ENCODE data around the gene NR1I2.

NR1I2 gene

DNA sequence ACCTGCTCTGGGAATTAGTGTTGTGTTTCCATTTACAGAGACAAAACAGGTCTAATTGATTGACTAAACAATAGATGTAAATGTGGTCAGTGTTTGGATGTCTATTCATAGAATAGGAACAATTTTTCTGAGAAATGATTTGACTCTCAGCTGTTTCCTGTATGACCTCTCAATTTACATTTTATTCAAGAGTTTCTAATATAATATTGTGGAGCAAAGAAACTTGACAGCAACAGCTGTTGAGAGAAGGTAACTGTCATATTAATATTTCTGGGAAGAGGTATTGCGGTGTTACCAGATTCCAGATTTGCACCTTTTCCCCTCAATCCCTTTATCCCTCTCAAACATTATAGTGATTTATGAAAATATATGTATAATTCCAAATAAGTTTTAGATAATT, 3.7 kb upstream of the NR1I2 start:
- no peak overlapping the region for H3K27ac ChIP-seq
- DNase-seq (ENCODE audit: low read depth, low spot score), result no peak

DNA sequence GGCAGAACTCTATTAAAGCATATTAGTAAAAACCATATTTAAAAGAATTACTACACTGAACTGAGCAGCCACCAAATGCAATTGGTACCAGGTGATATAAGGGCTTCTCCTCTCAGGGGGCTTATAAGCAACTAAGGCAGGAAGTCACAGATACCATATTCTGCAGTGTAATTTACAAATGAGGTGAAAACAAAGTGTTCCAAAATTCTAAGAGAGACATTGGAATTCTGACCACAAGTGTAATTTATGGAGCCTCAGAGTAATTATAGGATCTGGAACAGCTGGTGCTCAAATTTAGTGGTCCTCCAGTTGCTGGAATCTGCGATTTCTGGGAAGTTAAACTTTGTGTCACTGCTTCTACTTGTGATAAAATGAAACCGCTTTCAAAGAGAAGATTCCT, 3.1 kb upstream of the NR1I2 start:
- no peak for DNase-seq (ENCODE audit: low read depth, low spot score)
- no peak overlapping the region for H3K27ac ChIP-seq

DNA sequence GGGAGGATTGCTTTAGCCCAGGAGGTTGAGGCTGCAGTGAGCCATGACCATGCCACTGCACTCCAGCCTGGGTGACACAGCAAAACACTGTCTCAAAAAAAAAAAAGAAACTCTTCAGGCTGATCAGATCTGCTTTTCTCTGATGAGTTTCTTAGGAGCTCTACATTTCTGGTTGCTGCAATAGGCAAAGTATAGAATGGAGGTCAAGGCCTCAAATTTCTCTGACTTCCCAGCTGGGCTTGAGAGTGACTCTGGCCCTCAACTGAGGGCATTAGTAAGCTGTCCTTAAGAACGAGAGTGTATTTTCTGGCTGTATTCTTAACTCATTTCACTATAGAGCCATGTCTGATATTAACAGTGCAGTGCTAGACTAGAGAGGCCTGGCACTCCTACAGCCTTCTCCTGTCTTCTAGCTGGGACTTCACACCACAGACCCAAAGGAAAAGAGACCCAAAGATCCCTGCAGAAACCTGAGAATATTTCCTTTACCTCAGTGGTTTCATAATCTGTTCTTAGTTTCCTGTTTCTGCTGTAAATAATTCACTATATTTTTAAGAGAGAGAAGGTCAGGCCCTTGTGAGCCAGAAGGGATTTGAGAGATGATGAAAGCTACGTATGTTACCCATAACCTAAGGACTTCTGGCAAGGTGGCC, 2.0 kb upstream of the NR1I2 start:
- H3K27ac ChIP-seq, result no peak overlapping the region
- DNase-seq (ENCODE audit: low read depth, low spot score), result no peak

DNA sequence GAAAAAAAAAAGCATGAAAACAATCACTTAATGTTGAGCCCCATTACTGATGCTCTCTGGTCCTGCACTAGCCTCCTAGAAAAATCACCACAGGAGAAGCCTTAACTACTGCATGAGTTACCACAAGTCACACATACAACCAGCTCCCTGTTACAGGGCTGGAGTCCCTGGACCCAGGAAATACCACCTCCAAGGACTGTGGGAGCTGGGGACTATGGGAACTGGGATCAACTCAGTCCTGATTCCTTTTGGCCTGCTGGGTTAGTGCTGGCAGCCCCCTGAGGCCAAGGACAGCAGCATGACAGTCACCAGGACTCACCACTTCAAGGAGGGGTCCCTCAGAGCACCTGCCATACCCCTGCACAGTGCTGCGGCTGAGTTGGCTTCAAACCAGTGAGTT, 559 bp downstream of the NR1I2 start:
- no peak for DNase-seq (ENCODE audit: low read depth, low spot score)
- no peak overlapping the region for H3K27ac ChIP-seq

DNA sequence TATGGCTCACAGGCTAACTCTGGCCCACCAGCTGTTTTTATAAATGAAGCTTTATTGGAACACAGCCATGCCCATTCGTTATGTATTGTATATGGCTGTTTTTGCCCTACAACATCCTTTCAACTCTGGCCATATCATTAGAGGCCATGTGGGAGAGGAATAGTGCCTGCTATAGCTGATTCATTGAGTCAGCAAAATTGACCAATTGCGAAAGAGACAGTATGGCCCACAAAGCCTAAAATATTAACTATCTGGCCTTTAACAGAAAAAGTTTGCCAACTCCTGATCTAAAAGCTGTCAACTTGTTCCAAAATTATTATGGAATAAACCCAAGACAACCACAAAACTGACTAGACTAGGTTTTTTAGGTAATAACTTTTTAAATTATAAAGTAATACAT, 1.4 kb downstream of the NR1I2 start:
- no peak for DNase-seq (ENCODE audit: low read depth, low spot score)
- no peak overlapping the region for H3K27ac ChIP-seq

DNA sequence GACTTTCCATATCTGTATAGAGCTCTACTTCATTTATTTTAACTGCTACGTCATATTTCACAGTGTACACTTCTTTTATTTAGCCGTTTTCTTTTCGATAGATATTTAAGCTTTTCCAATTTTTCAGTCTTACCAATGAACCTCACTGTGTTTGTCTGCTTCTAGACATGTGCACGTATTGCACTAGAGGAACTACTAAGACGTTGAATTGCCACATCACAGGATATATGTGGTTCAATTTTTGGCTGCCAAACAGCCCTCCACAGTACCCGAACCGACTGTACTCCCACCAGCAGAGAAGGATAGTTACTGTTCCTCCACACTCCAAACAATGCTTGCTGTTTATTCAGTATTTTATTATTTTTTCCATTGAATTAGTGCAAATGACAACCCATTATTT, 2.0 kb downstream of the NR1I2 start:
- DNase-seq (ENCODE audit: low read depth, low spot score), result no peak
- H3K27ac ChIP-seq, result no peak overlapping the region

DNA sequence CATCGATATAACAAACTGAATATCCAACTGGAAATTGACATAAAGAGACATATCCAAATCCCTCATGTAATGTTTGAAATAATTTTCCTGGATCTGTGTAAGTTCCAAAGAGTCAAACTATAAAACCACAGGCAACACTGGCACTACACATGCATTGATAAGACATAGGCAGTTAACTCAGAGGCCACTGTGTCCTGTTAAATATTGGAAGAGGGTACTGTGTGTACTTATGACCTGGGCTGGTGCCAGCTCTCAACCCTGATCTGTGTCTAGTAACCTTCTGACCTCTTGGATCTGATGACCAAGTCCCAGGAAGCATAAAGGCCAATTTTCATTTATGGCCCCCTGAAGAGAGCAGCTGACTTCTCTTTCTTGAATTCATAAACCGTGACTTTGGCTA, 4.5 kb downstream of the NR1I2 start:
- DNase-seq (ENCODE audit: low read depth, low spot score), result no peak
- no peak overlapping the region for H3K27ac ChIP-seq

DNA sequence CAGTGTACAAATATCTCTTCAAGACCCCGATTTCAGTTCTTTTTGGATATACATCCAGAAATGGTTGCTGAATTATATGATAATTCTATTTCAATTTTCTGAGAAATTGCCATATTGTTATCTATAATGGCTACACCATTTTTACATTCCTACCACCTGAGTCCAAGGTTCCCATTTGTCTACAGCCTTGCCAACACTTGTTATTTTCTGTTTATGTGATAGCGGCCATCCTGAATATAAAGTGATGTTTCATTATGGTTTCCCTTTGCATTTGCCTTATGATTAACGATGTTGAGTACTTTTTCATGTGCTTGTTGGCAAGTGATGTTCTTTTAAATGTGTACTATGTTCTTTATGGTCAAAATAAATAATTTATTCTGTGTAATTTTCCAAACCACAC, 8.5 kb downstream of the NR1I2 start:
- no peak overlapping the region for H3K27ac ChIP-seq
- no peak for DNase-seq (ENCODE audit: low read depth, low spot score)

DNA sequence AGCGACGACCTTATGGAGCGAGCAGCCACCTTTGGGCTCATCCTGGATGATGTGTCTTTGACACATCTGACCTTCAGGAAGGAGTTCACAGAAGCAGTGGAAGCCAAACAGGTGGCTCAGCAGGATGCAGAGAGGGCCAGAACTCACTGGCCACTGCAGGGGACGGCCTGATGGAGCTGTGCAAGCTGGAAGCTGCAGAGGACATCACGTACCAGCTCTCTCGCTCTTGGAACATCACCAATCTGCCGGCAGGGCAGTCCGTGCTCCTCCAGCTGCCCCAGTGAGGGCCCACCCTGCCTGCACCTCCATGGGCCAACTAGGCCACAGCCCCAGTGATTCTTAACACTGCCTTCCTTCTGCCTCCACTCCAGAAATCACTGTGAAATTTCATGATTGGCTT, 10.4 kb downstream of the NR1I2 start:
- DNase-seq (ENCODE audit: low read depth, low spot score), result no peak
- H3K27ac ChIP-seq, result no peak overlapping the region

DNA sequence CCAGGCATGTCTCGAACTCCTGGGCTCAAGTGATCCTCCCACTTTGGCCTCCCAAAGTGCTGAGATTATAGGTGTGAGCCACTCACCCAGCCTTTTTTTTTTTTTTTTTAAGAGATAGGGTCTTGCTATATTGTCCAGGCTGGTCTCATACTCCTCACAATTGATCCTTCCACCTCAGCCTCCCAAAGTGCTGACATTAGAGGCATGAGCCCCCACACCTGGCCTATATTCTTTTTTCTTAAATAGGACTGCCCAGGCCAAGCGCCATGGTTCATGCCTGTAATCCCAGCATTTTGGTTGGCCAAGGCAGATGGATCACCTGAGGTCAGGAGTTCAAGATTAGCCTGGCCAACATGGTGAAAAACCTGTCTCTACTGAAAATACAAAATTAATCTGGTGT, 12.5 kb downstream of the NR1I2 start:
- no peak overlapping the region for H3K27ac ChIP-seq
- DNase-seq (ENCODE audit: low read depth, low spot score), result no peak

DNA sequence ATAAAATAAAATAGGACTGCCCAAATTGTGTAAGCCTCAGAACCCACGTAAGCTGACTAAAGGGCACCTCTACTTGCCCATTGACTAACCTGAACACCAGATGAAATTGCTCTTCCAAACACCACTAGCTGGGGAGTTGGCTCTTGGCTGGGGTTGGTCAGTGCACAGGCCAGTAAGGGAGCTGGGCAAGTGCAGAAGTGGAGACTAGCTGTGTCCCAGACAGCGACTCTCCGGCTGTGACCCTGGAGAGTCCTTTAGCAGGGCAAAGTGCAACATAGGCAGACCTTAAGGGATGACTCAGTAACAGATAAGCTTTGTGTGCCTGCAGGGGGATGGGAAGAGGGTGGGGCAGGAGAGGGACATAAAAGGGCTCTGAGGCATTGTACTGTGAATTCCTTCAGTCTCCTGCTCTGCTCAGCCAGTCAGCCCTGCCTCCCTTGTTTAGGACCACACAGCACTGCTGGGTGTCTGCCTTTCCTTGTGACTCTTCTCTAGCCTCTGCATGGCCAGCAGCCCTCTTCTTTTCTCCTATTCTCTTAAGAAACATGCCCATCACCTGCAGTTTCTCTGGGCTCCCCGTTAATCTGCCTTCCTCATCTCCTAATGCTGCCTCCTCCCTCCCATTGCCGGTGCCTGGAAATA, 13.2 kb downstream of the NR1I2 start:
- no peak for DNase-seq (ENCODE audit: low read depth, low spot score)
- H3K27ac ChIP-seq, result no peak overlapping the region

DNA sequence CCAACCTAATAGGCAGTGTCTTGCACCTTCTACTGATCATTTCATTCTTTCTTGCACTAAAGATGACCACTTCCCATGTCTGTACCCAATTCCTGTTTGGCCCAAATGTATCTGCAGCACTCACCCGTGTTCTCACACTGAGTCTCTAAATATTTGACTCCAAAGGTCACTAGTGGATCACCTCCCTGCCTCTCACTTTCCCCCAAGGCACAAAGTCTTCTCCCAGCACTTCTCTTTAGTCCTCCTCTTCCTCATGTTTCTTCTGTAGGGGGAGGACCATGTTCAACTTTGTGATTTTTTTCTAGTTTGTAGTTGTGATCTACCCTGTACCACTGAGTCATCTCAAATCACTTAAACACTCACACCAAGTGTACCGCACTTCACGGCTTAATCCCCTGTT, 13.9 kb downstream of the NR1I2 start:
- no peak overlapping the region for H3K27ac ChIP-seq
- no peak for DNase-seq (ENCODE audit: low read depth, low spot score)

DNA sequence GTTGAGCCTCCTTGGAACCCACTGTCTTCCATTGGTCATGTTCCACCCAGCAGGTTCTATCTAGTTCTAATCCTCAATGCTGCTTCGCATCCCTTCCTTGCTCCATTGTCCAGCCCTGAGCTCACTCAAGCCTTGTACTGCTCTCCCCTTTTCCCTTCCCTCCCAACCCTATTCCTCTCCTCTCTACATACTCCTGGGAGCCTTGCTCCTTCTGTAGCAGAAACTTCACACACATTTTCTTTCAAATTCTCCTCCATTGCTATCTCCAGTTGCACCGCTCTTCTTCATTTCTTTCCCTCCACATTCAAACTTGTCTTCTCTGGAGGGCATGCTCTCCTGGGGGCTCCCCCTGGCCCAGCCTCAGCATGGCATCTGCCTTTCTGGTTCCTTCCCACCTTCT, 14.5 kb downstream of the NR1I2 start:
- DNase-seq (ENCODE audit: low read depth, low spot score), result no peak
- no peak overlapping the region for H3K27ac ChIP-seq

DNA sequence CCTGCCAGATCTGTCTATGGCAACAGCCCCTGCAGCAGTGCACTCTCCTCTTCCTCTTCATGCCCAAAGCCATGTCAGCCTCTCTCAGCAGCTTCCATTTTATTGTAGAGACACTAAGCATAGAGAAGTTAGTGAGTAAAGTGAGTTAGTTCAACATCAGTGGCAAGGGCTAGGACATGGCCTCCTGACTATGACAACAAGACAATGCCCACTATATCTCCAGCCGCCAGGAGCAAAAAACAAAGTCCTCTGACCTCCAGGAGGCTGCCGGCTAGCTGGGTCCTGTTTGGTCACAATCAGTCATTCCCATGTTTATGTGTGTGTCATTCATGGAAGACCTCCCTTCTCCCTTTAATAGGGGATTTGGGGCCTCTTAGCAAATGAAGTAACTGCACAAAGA, 14.9 kb downstream of the NR1I2 start:
- no peak overlapping the region for H3K27ac ChIP-seq
- no peak for DNase-seq (ENCODE audit: low read depth, low spot score)

DNA sequence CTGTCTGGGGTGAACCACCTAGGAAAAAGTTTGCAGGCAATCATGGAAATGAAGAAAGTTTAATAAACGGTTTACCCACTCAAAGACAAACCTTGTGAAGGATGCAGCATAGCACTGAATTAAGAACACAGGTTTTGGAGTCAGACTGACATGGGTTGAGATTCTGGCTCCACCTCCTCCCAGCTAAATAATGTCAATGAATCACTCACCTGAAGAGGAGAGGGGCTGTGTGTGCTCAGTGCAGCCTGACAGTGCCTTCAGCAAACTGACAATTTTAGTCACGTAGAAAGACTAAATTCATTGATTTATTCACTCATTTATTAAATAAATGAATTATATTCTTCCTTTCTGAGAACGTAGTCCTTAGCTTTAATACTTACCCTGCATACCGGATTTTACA, 18.9 kb downstream of the NR1I2 start:
- DNase-seq (ENCODE audit: low read depth, low spot score), result no peak
- no peak overlapping the region for H3K27ac ChIP-seq

DNA sequence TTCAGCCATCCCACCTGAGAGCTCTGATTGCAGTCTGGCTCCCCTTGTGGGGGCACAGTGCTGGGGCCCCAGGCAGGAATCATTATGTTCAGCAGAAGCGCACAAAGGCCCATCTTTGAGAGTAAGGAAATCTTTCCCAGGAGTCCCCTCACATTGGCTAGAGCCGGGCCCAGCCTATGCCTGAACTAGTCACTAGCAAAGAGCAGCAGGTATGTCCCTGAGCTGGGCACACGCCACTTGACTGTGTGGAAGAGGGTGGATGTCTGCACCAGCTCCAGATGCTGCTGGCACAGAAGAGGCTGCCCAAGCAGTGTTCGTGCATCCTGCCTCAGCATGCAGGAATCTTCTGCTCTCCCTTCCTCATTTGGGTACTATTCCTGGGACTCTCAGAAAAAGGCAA, 26.3 kb downstream of the NR1I2 start:
- H3K27ac ChIP-seq, result no peak overlapping the region
- no peak for DNase-seq (ENCODE audit: low read depth, low spot score)

DNA sequence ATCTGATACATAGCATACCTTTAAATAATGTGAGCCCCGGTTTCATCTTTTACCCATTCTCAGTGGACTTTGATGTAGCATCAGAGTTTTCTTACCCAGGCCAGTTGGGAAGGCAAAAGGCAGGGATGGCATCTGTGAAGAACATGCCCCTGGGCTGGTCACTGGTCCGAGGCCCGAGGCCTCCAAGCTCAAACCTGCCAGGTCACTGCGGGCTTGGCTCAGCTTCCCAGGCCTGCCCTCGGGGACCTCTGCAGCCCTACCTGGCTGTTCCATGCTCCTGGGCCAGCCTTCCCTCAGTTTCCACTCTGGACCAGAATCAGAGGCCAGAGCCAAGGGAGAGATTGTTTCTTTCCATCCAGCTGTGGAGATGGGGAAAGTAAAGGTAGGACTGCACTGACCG, 26.9 kb downstream of the NR1I2 start:
- H3K27ac ChIP-seq, result no peak overlapping the region
- DNase-seq (ENCODE audit: low read depth, low spot score), result no peak

DNA sequence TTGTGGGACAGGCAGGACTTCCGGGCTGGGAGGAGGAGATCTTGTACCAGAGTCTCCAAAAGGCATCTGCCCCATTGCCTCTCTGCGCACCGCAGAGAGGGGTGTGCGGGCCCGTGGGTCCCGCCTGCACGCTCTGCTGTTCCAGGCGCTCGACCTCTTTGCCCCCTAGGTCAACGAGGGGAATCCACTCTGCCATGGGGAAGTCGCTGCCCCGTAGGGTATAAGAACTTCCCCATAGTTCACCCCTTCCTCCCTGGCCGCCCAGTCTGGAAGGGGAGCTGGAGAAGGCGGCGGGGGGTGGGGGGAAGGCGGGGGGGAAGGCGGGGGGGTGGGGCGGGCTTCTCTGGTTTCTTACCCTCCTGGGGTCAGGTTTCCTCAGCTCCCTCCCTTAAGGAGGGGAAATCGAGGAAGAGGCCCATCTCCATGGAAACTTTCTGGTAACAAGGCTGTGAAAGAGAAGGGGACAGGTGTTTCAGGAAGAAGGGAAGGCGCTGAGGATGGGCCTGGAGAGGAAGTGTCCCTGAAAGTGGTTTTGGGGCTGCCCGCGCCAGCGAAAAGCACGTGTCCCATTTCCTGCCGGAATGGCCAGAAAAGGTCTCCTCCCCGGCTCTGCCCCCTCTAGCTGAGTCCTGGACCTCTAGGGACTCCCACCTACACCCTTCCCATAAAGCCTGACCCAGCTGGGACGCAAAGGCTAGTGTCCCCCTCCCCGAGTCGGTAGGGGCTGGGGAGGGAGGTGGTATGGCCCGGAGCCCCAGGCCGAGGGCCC, 27.5 kb downstream of the NR1I2 start:
- no peak overlapping the region for H3K27ac ChIP-seq
- DNase-seq (ENCODE audit: low read depth, low spot score), result no peak

DNA sequence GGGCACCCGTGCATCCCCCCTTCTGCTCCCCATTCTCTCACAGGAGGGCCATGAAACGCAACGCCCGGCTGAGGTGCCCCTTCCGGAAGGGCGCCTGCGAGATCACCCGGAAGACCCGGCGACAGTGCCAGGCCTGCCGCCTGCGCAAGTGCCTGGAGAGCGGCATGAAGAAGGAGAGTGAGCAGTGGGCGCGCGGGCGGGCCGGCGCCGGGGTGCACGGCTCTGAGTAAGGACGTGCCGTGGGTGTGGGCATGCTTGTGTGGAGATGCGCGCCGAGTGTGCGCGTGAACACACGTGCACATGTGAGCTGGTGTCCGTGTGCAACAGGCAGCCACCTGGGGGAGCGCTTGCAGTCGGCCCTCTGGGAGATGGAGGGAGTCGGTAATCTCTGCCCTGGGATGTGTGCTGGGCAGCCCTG, 28.1 kb downstream of the NR1I2 start:
- no peak overlapping the region for H3K27ac ChIP-seq
- DNase-seq (ENCODE audit: low read depth, low spot score), result no peak

DNA sequence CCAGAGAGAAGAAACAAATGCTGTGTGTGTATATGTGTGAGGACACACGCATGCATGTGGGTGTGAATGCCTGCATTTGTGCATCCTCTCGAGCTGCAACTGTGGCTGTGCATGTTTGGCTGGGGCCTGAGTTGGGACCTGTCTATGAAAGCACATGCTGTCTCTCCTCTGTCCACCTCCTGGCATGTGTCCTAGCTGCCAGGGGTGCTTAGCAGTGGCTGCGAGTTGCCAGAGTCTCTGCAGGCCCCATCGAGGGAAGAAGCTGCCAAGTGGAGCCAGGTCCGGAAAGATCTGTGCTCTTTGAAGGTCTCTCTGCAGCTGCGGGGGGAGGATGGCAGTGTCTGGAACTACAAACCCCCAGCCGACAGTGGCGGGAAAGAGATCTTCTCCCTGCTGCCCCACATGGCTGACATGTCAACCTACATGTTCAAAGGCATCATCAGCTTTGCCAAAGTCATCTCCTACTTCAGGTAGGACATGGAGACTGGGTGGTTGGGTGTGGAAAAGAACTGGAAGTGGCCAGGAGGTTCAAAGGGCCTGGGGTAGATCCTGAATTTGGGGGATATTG, 30.7 kb downstream of the NR1I2 start:
- no peak overlapping the region for H3K27ac ChIP-seq
- DNase-seq (ENCODE audit: low read depth, low spot score), result no peak

DNA sequence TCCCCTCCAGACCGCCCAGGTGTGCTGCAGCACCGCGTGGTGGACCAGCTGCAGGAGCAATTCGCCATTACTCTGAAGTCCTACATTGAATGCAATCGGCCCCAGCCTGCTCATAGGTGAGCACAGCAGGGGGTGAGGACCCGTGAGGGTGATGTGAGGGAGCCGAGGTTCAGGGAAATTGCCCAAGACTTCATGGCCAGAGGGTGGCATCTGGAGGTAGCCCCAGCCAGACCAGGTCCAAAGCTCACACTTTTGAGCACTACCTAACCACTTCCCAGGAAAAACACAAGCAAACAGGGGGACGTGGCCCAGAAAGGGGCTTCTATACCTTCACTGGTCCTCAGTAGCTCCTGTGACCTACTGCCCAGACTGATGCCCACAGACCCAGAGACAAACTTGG, 33.8 kb downstream of the NR1I2 start:
- no peak for DNase-seq (ENCODE audit: low read depth, low spot score)
- H3K27ac ChIP-seq, result no peak overlapping the region
